Stomach (tissue), 9 donors: ENCODE measurements around the gene PDCD10. TPM values are rescaled to one million over a fixed set of nuclear protein-coding genes. Genes with fewer than 3 reads are reported as not detected.

ENCODE experiments used
- DNase-seq, 2 donors: peaks; one replicate each; pipeline versions ENCODE4 v3.0.0 to v3.0.0-alpha.2; 2013 to 2019
- H3K27ac ChIP-seq, 5 donors: fragments of 200-600 bp in 4 of 5; sonication (generic) in 4 of 5; one replicate each; pipeline ENCODE4 v1.5.1; 2013 to 2019; ENCODE audit warnings: mild to moderate bottlenecking in 1 of 5, moderate library complexity in 1 of 5
- H3K27me3 ChIP-seq, 3 donors: fragments of 200-600 bp; sonication (generic); one replicate each; pipeline ENCODE4 v1.5.1; 2017 to 2019; ENCODE audit warnings: mixed run types in 1 of 3
- H3K36me3 ChIP-seq, 4 donors: fragments of 200-600 bp; sonication (generic); 1 replicate in 3 of 4; 2 replicates in 1 of 4; pipeline ENCODE4 v1.5.1; 2016 to 2019
- H3K4me1 ChIP-seq, 4 donors: fragments of 200-600 bp; sonication (generic); one replicate each; pipeline ENCODE4 v1.5.1; 2016 to 2019
- H3K4me3 ChIP-seq, 4 donors: fragments of 200-600 bp; sonication (generic) in 3 of 4; one replicate each; pipeline ENCODE4 v1.5.1; 2016 to 2019; ENCODE audit warnings: mild to moderate bottlenecking in 1 of 4
- H3K9me3 ChIP-seq, 4 donors: fragments of 200-600 bp; sonication (generic); one replicate each; pipeline ENCODE4 v1.5.1; 2016 to 2019
- EP300 ChIP-seq: sonication (generic); formaldehyde crosslinking; IDR thresholded peaks from one replicate; pipeline ENCODE4 v1.6.1; 2017; ENCODE audit warnings: antibody characterized with exemption
- POLR2A ChIP-seq, 4 donors: fragments of 450-650 bp; IDR thresholded peaks; one replicate each; pipeline ENCODE4 v1.6.1; 2016; ENCODE audit warnings: antibody characterized with exemption in 4 of 4, control low read depth in 2 of 4, mild to moderate bottlenecking in 1 of 4, moderate library complexity in 1 of 4
- POLR2AphosphoS5 ChIP-seq, 3 donors: sonication (generic); formaldehyde crosslinking; IDR thresholded peaks; one replicate each; pipeline ENCODE4 v1.6.1; 2016; ENCODE audit warnings: antibody characterized with exemption in 3 of 3
- WGBS, 5 donors: extraction: QIAGEN DNeasy Blood & Tissue Kit in 3 of 5; methylation state at CpG; one replicate each; pipeline versions ENCODE4 v1.1.5 to v1.1.7; 2013 to 2018; 5-methylcytosine and 5-hydroxymethylcytosine counted together
- intact Hi-C: fragments of 100-400 bp; cut with DNase I; formaldehyde crosslinking; loops from one replicate; pipeline ENCODE4 v1.15.1; 2023; ENCODE audit warnings: low total_unique reads
- polyA plus RNA-seq, 3 donors: library from polyadenylated mRNA; stranded (reverse); fragments of 200-250 nt; gene quantifications; one replicate each; pipeline ENCODE4 v1.2.3, GENCODE V29; 2013
- total RNA-seq, 5 donors: library from RNA; depleted of rRNA; stranded (reverse); fragments of >200 nt; gene quantifications; one replicate each; pipeline versions ENCODE4 v1.1.0 to v1.2.3, GENCODE V29; 2014 to 2016
- TF ChIP-seq, protein P1 (sequence below), 7 experiments: fragments of 450-650 bp in 4 of 7; fragments of 200-600 bp in 3 of 7; sonication (generic) in 3 of 7; IDR thresholded peaks; one replicate each; pipeline ENCODE4 v1.5.1; 2016 to 2019; ENCODE audit warnings: antibody characterized with exemption in 7 of 7, control low read depth in 2 of 7, mild to moderate bottlenecking in 1 of 7
- donor health status: healthy with polysubstance abuse.
- donor health status: Bipolar disorder and iron deficiency.
- donor health status: healthy.

The PDCD10 gene
- total and polyA plus RNA-seq, 8 donors: 30.9 to 213 (median 55.2) TPM

DNA sequence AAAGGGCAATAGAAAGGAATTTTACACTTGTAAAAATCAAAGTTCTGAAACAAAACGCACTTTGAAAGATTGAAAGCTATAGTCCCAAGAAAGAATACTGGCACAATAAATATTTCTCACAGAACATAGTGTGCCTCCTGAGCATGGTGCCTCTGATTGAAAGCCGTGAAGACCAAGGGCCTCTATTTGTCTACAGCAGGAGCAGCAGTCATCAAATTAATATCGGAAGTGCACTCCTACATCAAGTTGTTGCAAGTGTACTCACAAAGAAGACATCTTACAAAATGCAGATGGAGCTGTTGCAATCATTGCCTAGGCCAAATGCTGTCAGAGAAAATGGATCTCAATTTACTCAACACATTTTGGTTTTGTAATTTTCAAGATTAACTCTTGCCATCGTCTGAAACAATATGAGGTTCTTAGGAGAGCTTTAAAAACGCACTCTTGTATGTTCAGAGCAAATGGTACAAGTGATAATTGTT is 71.7 kb downstream of the PDCD10 start:
- TF ChIP-seq, protein P1, sequence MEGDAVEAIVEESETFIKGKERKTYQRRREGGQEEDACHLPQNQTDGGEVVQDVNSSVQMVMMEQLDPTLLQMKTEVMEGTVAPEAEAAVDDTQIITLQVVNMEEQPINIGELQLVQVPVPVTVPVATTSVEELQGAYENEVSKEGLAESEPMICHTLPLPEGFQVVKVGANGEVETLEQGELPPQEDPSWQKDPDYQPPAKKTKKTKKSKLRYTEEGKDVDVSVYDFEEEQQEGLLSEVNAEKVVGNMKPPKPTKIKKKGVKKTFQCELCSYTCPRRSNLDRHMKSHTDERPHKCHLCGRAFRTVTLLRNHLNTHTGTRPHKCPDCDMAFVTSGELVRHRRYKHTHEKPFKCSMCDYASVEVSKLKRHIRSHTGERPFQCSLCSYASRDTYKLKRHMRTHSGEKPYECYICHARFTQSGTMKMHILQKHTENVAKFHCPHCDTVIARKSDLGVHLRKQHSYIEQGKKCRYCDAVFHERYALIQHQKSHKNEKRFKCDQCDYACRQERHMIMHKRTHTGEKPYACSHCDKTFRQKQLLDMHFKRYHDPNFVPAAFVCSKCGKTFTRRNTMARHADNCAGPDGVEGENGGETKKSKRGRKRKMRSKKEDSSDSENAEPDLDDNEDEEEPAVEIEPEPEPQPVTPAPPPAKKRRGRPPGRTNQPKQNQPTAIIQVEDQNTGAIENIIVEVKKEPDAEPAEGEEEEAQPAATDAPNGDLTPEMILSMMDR (IDR thresholded peaks at IDR 0.05): no peak
- no peak for TF ChIP-seq EP300
- TF ChIP-seq POLR2AphosphoS5 (IDR thresholded peaks at IDR 0.05): no peak
- TF ChIP-seq POLR2A (IDR thresholded peaks at IDR 0.05): no peak
- intact Hi-C loops: no loop called here
- H3K4me1 ChIP-seq: no peaks in the 10 kb centered on the region
- no peak for DNase-seq
- no peaks in the 10 kb centered on the region for H3K27me3 ChIP-seq
- H3K27ac ChIP-seq: no peak overlapping the region
- WGBS, 5 donors: 80 to 90% (median 87%) methylated on average over 5 of the region's 5 CpGs
- H3K9me3 ChIP-seq: no peaks in the 10 kb centered on the region
- no peaks in the 10 kb centered on the region for H3K36me3 ChIP-seq
- H3K4me3 ChIP-seq: no peak overlapping the region

GRCh38 chr3:167657684-167658225 is 76.9 kb downstream of the PDCD10 start:
- TF ChIP-seq EP300 (no peak), POLR2A (IDR thresholded peaks at IDR 0.05) (no peak), POLR2AphosphoS5 (IDR thresholded peaks at IDR 0.05) (no peak)
- TF ChIP-seq, protein P1 (IDR thresholded peaks at IDR 0.05): no peak
- Histone ChIP-seq H3K9me3 (no peaks in the 10 kb centered on the region), H3K4me3 (no peak overlapping the region), H3K27me3 (no peaks in the 10 kb centered on the region), H3K27ac (no peak overlapping the region), H3K36me3 (no peaks in the 10 kb centered on the region), H3K4me1 (no peaks in the 10 kb centered on the region)
- intact Hi-C loops: no loop called here
- DNase-seq: no peak
- WGBS, 5 donors: 56 to 69% (median 62%) methylated on average over 3 of the region's 3 CpGs

GRCh38 chr3:167656821-167657220 is 77.9 kb downstream of the PDCD10 start:
- Histone ChIP-seq H3K27me3 (no peaks in the 10 kb centered on the region), H3K27ac (no peak overlapping the region), H3K9me3 (no peaks in the 10 kb centered on the region), H3K4me3 (no peak overlapping the region), H3K4me1 (no peaks in the 10 kb centered on the region), H3K36me3 (no peaks in the 10 kb centered on the region)
- intact Hi-C loops: no loop called here
- WGBS, 5 donors: 20 to 46% (median 42%) methylated on average over 1 of the region's 1 CpG
- TF ChIP-seq POLR2AphosphoS5 (IDR thresholded peaks at IDR 0.05) (no peak), POLR2A (IDR thresholded peaks at IDR 0.05) (no peak), EP300 (no peak)
- TF ChIP-seq, protein P1 (IDR thresholded peaks at IDR 0.05): no peak
- no peak for DNase-seq

DNA sequence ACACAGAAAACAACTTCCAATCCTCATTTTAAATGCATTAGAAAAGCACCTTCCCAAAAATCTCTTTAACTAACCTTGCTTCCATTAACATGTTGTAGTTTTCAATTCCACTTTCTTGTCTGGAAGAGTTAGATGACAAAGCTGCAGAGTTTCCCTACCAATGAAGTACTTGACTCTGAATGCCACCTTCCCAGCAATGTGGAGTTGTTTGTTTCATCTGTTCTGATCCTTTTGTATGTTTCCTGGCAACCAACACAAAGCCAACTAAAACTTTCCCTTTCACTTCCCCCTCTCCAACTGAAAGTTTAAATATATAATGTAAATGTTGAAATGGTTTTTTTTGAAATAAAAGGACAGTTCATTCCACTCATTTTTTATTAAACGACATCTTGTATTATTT is 80.9 kb downstream of the PDCD10 start, which contains the start of gene WDR49:
WDR49 (minus strand) TSS at position 183 of the 400 bp plus-strand sequence. CDS start 517 bp downstream, outside the sequence.
- TF ChIP-seq, protein P1 (IDR thresholded peaks at IDR 0.05): no peak
- TF ChIP-seq POLR2A (IDR thresholded peaks at IDR 0.05) (no peak), POLR2AphosphoS5 (IDR thresholded peaks at IDR 0.05) (no peak), EP300 (no peak)
- Histone ChIP-seq H3K4me3 (no peak within 1 kb of the TSS), H3K9me3 (no peaks in the 10 kb centered on the region), H3K27ac (no peak within 1 kb of the TSS), H3K27me3 (no peaks in the 10 kb centered on the region), H3K36me3 (no peaks in the 10 kb centered on the region), H3K4me1 (no peaks in the 10 kb centered on the region)
- intact Hi-C loops: no loop called here
- WGBS, 5 donors: 50 to 69% (median 60%) methylated on average over 1 of the region's 1 CpG
- DNase-seq: peak in 1 of 2 donors; percentile 67
